Hepatocyte (in vitro differentiated cells): ENCODE results near the gene CAV3.

Source experiments
- EZH2 ChIP-seq: fragments of 200-600 bp; sonication (generic); IDR thresholded peaks from 2 replicates; pipeline ENCODE4 v1.6.1; 2016; ENCODE audit warnings: antibody characterized with exemption, mild to moderate bottlenecking, borderline replicate concordance
- EZH2phosphoT487 ChIP-seq: fragments of 200-600 bp; sonication (generic); IDR thresholded peaks from one replicate; pipeline ENCODE4 v1.6.1; 2018; ENCODE audit warnings: antibody characterized with exemption, mild to moderate bottlenecking, low read depth, moderate library complexity; ENCODE audit not compliant: unreplicated experiment, severe bottlenecking
- TF ChIP-seq, protein P1 (sequence below): fragments of 200-600 bp; sonication (generic); IDR thresholded peaks from 2 replicates; pipeline ENCODE4 v1.5.1; 2016; ENCODE audit warnings: antibody characterized with exemption, mild to moderate bottlenecking; ENCODE audit not compliant: poor library complexity

DNA sequence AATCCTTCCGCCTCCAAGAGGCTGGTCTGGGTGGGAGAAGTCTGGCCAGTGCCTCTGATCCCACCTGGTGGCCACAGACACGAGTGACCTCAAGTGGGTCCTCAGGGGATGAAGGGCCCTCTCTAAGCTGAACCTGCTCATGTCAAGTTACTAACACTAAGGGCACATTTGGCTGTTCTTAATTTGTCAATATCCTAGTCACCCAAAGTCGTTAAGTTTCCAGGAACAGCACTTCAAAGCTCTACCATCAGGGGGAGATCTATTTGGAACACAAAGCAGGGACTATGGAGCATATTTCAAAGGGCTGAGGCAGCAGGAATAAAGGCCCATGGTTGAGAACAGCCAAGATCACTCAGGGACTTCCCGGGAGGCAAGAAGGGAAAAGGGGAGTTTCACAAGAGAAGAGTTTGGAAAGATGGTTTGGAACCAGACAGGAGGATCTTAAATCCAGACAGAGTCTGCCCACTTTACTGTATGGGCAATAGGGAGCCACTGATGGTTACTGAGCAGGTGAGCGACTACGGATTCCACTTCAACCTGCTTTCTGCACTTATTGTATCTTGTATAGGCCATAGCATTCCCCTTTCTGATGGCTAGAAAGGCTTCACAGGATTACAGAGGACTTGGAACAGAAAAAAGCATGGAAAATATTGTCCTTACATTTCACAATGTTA, 22.1 kb downstream of the CAV3 start:
- TF ChIP-seq EZH2phosphoT487 (no peak), EZH2 (no peak)
- TF ChIP-seq, protein P1, sequence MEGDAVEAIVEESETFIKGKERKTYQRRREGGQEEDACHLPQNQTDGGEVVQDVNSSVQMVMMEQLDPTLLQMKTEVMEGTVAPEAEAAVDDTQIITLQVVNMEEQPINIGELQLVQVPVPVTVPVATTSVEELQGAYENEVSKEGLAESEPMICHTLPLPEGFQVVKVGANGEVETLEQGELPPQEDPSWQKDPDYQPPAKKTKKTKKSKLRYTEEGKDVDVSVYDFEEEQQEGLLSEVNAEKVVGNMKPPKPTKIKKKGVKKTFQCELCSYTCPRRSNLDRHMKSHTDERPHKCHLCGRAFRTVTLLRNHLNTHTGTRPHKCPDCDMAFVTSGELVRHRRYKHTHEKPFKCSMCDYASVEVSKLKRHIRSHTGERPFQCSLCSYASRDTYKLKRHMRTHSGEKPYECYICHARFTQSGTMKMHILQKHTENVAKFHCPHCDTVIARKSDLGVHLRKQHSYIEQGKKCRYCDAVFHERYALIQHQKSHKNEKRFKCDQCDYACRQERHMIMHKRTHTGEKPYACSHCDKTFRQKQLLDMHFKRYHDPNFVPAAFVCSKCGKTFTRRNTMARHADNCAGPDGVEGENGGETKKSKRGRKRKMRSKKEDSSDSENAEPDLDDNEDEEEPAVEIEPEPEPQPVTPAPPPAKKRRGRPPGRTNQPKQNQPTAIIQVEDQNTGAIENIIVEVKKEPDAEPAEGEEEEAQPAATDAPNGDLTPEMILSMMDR = no peak
